GM12878 (cell line): ENCODE data around the gene MAPKAP1.

Source experiments
- CTCF ChIP-seq, 3 experiments: IDR thresholded peaks in 2 of 3; conservative IDR thresholded peaks in 1 of 3; 2 replicates each; pipeline ENCODE4 v1.5.1; 2011; ENCODE audit warnings: low read depth in 3 of 3, low read length in 3 of 3, mild to moderate bottlenecking in 3 of 3, control low read depth in 2 of 3, moderate library complexity in 2 of 3, inconsistent platforms in 1 of 3, mixed read lengths in 1 of 3; ENCODE audit not compliant: control insufficient read depth in 2 of 3, insufficient read depth in 1 of 3; ENCODE audit errors: extremely low read depth in 1 of 3
- DPF2 ChIP-seq: fragments of 450-650 bp; IDR thresholded peaks from 2 replicates; pipeline ENCODE4 v1.6.1; 2017; ENCODE audit warnings: mild to moderate bottlenecking
- HDAC2 ChIP-seq: fragments of 200-600 bp; sonication (generic); IDR thresholded peaks from 2 replicates; pipeline ENCODE4 v1.6.1; 2017
- PAX8 ChIP-seq: fragments of 450-650 bp; IDR thresholded peaks from 2 replicates; pipeline ENCODE4 v1.6.1; 2017; ENCODE audit warnings: mild to moderate bottlenecking, moderate library complexity
- RB1 ChIP-seq: fragments of 450-650 bp; formaldehyde crosslinking; IDR thresholded peaks from 2 replicates; pipeline ENCODE4 v1.6.1; 2017; ENCODE audit warnings: mild to moderate bottlenecking, borderline replicate concordance
- SIN3A ChIP-seq: IDR thresholded peaks from 2 replicates; pipeline ENCODE4 v1.6.1; 2012; ENCODE audit warnings: low read depth, low read length, improper control_type of control experiment

GRCh38 chr9:125561509-125562148 lies 145.4 kb downstream of the MAPKAP1 start:
- TF ChIP-seq CTCF (IDR thresholded peaks at IDR 0.05 in 2 of 3, conservative IDR thresholded peaks at IDR 0.05 in 1 of 3; ENCODE audit: control insufficient read depth in 2 of 3, extremely low read depth in 1 of 3, insufficient read depth in 1 of 3, low read depth in 3 of 3, low read length in 3 of 3) (no peak), RB1 (no peak), DPF2 (0 out of 2 replicates have a peak, but pooled peaks have one; percentile 31), PAX8 (no peak), HDAC2 (no peak), SIN3A (no peak)
